Epithelial cell of prostate (primary cell): ENCODE measurements around the gene RAB3A.

Experiments used
- DNase-seq: peaks from one replicate; pipeline ENCODE4 v3.0.0-alpha.2; 2011; ENCODE audit warnings: low read depth, low spot score
- H3K27ac ChIP-seq: fragments of 450-650 bp; 2 replicates; pipeline ENCODE4 v1.5.1; 2017; ENCODE audit warnings: mild to moderate bottlenecking

Gene RAB3A

DNA sequence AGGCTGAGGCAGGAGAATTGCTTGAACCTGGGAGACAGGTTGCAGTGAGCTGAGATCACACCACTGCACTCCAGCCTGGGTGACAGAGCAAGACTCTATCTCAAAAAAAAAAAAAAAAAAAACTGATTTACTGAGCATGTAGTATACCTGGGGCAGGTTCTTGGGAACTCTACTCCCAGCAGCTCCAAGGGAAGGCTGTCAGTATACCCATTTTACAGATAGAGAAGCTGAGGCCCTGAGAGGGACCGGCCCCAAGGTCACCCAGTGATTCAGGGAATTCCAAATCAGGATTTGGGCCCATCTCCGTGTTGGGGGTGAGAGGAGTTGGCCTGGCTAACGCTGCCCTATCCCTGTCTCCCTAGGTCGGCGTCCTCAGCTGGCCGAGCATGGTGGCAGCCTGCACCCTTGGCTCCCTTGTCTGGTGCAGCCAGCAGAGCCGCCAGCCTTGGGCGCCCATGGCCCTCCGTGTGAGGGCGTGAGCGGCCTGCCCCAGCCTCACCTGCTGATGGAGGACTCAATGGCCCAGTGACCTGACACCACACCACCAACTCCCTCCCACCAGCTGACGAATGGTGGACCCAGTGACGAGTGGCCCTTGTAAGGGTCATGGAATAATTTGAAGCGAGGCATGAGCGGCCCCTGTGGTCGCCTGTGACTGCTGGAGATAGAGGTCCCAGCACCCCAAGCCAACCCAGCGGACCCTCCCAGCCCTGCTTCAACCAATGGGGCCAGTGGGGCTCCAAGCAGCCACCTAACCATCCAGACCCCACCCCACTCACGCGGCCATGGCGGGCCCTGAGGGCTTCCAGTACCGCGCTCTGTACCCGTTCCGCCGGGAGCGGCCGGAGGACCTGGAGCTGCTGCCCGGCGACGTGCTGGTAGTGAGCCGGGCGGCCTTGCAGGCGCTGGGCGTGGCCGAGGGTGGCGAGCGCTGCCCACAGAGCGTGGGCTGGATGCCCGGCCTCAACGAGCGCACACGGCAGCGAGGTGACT, 48.5 kb downstream of the RAB3A start:
- no peak for DNase-seq
- H3K27ac ChIP-seq: no peak overlapping the region

GRCh38 chr19:18153556-18154134, 50.2 kb downstream of the RAB3A start:
- H3K27ac ChIP-seq: peak overlapping the region; percentile 90
- DNase-seq: no peak

- H3K27ac ChIP-seq: peak within 1 kb of the TSS; percentile 90
- DNase-seq: peak; percentile 85
Measured at GRCh38 chr19:18152817-18153555, 50.9 kb downstream of the RAB3A start, which contains the start of gene PIK3R2. TSS of gene PIK3R2 (plus strand) at chr19:18153163. CDS start at chr19:18155880, 2,717 bp downstream.

GRCh38 chr19:18152442-18152816, 51.4 kb downstream of the RAB3A start:
- DNase-seq: peak; percentile 49
- peak overlapping the region; percentile 90 for H3K27ac ChIP-seq

DNA sequence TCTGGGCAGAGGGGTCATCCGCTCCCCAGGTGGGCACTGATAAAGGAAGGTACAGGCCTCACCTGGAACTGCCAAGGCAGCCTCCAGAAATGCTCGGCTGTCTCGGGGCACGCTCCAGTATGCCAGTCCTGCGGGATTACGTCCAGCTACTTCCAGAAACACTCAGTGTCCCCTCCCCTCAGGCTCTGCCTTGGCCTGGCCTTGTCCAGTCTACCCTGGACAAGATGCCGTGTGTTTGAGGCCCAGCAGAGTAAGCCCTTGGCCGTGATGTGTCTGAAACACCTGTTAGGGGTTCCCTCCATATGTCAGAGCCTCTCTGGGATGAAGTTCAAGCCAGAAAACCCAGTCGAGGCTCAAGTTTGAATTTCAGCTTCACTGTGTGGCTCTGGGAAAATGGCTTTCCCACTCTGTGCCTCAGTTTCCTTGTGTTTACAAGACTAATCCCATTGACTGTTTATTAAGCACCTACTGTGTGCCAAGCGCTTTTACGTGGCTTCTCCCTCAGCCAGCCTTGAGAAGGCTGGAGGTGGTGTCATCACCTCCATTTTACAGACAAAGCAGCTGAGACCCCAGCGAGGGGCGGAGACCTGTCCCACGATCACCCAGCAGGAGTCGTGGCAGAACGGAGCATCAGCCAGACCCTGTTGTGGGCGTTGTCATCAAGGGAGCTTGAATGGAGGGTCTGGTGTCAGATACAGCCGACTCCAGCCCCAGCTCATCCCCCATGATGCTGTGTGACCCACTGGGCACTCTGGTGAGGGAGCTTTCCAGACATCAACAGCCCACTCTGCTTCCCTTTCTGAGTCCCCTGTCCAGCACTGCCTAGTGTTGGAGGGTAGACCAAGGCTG, 52.8 kb downstream of the RAB3A start:
- no peak for DNase-seq
- H3K27ac ChIP-seq: no peak overlapping the region

DNA sequence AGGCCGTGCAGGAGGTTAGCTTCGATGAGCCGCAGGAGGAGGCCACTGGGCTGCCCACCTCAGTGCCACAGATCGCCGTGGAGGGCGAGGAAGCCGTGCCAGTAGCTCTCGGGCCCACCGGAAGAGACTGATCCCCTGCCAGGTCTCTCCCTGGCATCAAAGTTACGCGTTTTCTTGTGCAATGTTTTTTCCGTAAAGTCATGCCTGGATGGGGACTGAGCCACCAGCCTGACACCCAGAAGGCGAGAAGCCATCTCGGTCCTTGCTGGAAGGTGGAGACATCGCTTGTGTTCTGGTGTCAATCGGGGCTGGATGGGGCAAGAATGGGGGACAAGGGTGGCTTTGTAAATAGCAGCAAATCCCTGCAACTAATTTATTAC, 54.3 kb downstream of the RAB3A start:
- DNase-seq: no peak
- no peak overlapping the region for H3K27ac ChIP-seq

DNA sequence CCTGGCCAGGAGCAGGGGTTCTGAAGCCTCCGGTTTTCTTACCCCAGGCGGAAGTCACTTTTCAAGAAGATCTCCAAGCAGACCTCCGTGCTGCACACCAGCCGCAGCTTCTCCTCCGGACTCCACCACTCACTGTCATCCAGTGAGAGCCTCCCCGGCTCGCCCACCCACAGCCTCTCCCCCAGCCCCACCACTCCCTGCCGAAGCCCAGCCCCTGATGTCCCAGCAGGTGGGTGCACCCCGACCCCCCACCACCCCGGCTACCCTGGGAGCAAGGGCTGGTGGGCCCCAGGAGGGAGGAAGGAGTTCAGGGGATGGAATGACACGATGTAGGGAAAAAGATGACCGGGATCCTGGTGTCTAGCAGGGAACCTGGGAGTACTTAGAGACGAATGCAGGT, 56.4 kb downstream of the RAB3A start:
- DNase-seq: no peak
- H3K27ac ChIP-seq: no peak overlapping the region
